DND-41 (cell line): ENCODE results near the gene MANF.

Experiments
- ATAC-seq: fragments of 200-7000 bp; cut with Tn5 transposase; 3 replicates; pipeline ENCODE4 v1.9.1; 2021; ENCODE audit warnings: low read depth; ENCODE audit not compliant: insufficient read depth
- DNase-seq: peaks from one replicate; pipeline ENCODE4 v3.0.0-alpha.2; 2020
- H2AFZ ChIP-seq: 2 replicates; pipeline ENCODE4 v1.6.0; 2012; ENCODE audit warnings: low read depth, low read length
- H3K27ac ChIP-seq: 2 replicates; pipeline ENCODE4 v1.5.1; 2012; ENCODE audit warnings: low read length, inconsistent platforms
- H3K27me3 ChIP-seq: fragments of 200-600 bp; sonication (generic); 2 replicates; pipeline ENCODE4 v1.6.0; 2012; ENCODE audit warnings: low read length, mild to moderate bottlenecking, inconsistent platforms; ENCODE audit not compliant: insufficient read depth, poor library complexity
- H3K36me3 ChIP-seq: 2 replicates; pipeline ENCODE4 v1.5.1; 2012; ENCODE audit warnings: low read length, inconsistent platforms; ENCODE audit not compliant: insufficient read depth
- H3K4me1 ChIP-seq: 2 replicates; pipeline ENCODE4 v1.5.1; 2012; ENCODE audit warnings: mild to moderate bottlenecking, low read length; ENCODE audit not compliant: insufficient read depth
- H3K4me2 ChIP-seq: 2 replicates; pipeline ENCODE4 v1.6.0; 2012; ENCODE audit warnings: mild to moderate bottlenecking, moderate library complexity, low read length, inconsistent platforms; ENCODE audit not compliant: insufficient read depth
- H3K4me3 ChIP-seq, 2 experiments: fragments of 200-600 bp in 1 of 2; shearing (Covaris generic) in 1 of 2; 2 replicates each; pipeline ENCODE4 v1.5.1; 2012 to 2016; ENCODE audit warnings: inconsistent platforms in 2 of 2, low read length in 2 of 2, mild to moderate bottlenecking in 2 of 2, low read depth in 1 of 2, moderate library complexity in 1 of 2
- H3K79me2 ChIP-seq: 2 replicates; pipeline ENCODE4 v1.6.0; 2012; ENCODE audit warnings: low read length, inconsistent platforms; ENCODE audit not compliant: insufficient read depth
- H3K9ac ChIP-seq: 2 replicates; pipeline ENCODE4 v1.6.0; 2012; ENCODE audit warnings: low read depth, mild to moderate bottlenecking, inconsistent platforms, low read length, moderate library complexity
- H3K9me3 ChIP-seq: 2 replicates; pipeline ENCODE4 v1.5.1; 2012; ENCODE audit warnings: low read length, moderate library complexity, mild to moderate bottlenecking, inconsistent platforms; ENCODE audit not compliant: insufficient read depth, severe bottlenecking
- H4K20me1 ChIP-seq: 2 replicates; pipeline ENCODE4 v1.6.0; 2012; ENCODE audit warnings: low read length; ENCODE audit not compliant: insufficient read depth
- EZH2 ChIP-seq: IDR thresholded peaks from 3 replicates; pipeline ENCODE4 v1.6.1; 2012; ENCODE audit warnings: borderline replicate concordance, low read depth, mild to moderate bottlenecking, moderate library complexity, low read length, inconsistent platforms; ENCODE audit not compliant: severe bottlenecking
- TF ChIP-seq, protein P1 (sequence below): IDR thresholded peaks from 2 replicates; pipeline ENCODE4 v1.5.1; 2012; ENCODE audit warnings: borderline replicate concordance, low read length, moderate library complexity, mild to moderate bottlenecking; ENCODE audit not compliant: poor library complexity, severe bottlenecking; ENCODE audit errors: extremely low read depth

The MANF gene

DNA sequence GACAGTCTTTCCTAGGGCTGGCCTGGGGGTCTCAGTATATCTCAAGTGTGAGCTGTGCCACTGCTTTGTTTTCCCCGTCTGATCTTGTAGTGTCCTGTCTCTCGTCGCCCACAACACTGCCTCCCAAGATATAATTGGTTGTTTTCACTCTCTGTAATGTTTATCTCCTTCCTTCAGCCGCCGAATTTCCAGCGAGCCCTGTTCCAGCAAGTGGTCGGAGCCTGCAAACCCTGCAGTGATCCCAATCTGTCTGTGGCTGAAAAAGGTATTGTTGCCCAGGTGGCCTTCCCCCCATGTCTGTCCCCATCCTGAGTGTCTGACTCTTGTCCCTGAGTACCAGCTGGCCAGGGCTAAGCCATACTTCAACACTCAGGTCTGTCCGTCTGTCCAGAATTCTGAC, 9.5 kb upstream of the MANF start:
- ATAC-seq (no peak), DNase-seq (no peak)
- TF ChIP-seq, protein P1, sequence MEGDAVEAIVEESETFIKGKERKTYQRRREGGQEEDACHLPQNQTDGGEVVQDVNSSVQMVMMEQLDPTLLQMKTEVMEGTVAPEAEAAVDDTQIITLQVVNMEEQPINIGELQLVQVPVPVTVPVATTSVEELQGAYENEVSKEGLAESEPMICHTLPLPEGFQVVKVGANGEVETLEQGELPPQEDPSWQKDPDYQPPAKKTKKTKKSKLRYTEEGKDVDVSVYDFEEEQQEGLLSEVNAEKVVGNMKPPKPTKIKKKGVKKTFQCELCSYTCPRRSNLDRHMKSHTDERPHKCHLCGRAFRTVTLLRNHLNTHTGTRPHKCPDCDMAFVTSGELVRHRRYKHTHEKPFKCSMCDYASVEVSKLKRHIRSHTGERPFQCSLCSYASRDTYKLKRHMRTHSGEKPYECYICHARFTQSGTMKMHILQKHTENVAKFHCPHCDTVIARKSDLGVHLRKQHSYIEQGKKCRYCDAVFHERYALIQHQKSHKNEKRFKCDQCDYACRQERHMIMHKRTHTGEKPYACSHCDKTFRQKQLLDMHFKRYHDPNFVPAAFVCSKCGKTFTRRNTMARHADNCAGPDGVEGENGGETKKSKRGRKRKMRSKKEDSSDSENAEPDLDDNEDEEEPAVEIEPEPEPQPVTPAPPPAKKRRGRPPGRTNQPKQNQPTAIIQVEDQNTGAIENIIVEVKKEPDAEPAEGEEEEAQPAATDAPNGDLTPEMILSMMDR = no peak
- no peak for TF ChIP-seq EZH2
- Histone ChIP-seq H3K27me3 (peaks cover 6% of the 10 kb centered on the region), H3K36me3 (no peaks in the 10 kb centered on the region), H3K79me2 (no peaks in the 10 kb centered on the region), H3K27ac (no peak overlapping the region), H3K9ac (no peak overlapping the region), H3K4me2 (no peak overlapping the region), H3K4me3 (no peak overlapping the region), H2AFZ (no peak overlapping the region), H4K20me1 (no peaks in the 10 kb centered on the region), H3K9me3 (no peaks in the 10 kb centered on the region), H3K4me1 (no peaks in the 10 kb centered on the region)

DNA sequence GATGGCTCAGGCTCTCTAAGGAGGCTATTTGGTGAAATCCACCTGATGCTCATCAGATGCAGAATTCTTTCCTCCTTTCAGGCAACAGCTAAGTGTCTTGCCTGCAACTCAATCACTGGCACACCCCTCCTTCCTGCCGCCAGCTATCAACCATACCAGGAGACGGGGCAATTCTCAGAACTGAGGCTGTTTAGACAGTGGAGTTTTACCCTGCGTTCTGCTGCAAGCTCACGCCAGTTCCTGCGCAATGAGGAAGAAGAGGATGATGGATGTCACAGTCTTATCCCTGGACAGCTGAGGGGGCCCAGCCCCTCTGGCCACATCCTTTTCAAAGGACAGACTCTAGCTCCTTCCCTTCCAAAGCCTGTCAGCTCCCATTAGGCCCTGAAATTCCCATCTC, 7.0 kb upstream of the MANF start:
- DNase-seq = no peak
- H4K20me1 ChIP-seq = no peaks in the 10 kb centered on the region
- H3K9me3 ChIP-seq = no peaks in the 10 kb centered on the region
- no peak for ATAC-seq
- no peaks in the 10 kb centered on the region for H3K79me2 ChIP-seq
- H3K27ac ChIP-seq = no peak overlapping the region
- H3K9ac ChIP-seq = no peak overlapping the region
- H2AFZ ChIP-seq = no peak overlapping the region
- peaks cover 3% of the 10 kb centered on the region for H3K27me3 ChIP-seq
- TF ChIP-seq, protein P1 = no peak
- no peak overlapping the region for H3K4me3 ChIP-seq
- H3K4me1 ChIP-seq = peaks cover 2% of the 10 kb centered on the region
- no peaks in the 10 kb centered on the region for H3K36me3 ChIP-seq
- H3K4me2 ChIP-seq = no peak overlapping the region

DNA sequence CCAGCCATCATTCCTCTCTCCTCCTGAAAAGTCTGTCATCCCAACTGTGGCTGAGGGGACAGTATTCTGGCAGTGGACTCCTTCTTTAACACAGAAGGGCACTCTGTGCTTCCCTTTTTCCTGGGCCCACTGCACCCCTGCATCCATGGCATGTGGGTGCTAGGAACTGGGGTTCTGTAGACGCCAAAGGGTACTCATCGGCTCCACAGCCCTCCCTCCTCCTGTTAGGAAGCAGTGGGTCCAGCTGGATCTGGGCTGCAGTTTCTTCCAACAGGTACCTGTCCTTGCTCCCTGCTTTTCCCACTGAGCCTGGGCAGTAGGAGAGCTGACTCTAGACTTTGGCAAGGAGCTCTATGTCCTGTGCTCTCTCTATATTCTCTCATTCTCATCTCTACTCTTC, 6.4 kb upstream of the MANF start:
- no peaks in the 10 kb centered on the region for H3K36me3 ChIP-seq
- H3K9ac ChIP-seq = no peak overlapping the region
- no peak for TF ChIP-seq EZH2
- TF ChIP-seq, protein P1 = no peak
- peaks cover 9% of the 10 kb centered on the region for H3K4me1 ChIP-seq
- H3K4me3 ChIP-seq = no peak overlapping the region
- H3K27ac ChIP-seq = no peak overlapping the region
- no peak for ATAC-seq
- no peaks in the 10 kb centered on the region for H4K20me1 ChIP-seq
- H2AFZ ChIP-seq = no peak overlapping the region
- H3K79me2 ChIP-seq = peaks cover 5% of the 10 kb centered on the region
- no peak for DNase-seq
- H3K27me3 ChIP-seq = peaks cover 3% of the 10 kb centered on the region
- no peak overlapping the region for H3K4me2 ChIP-seq
- no peaks in the 10 kb centered on the region for H3K9me3 ChIP-seq

DNA sequence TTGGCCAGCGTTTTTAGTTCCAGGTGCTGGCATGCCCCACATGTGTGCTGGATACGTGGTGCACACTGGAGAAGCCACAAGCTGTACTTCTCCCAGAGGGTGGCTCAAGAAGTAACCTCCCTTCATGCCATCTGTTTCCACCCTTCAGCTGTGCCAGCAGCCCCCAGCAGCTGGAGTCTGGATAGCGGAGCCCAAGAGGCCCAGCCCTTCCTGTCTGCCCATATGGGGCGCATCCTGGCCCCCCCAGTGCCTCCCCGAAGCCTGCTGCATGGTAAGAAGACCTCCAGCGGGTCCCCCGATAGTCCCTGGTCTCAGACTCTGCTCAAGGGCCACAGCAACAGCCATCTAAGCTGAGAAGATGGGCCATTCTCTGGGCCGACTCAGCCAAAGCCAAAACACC, 5.8 kb upstream of the MANF start:
- Histone ChIP-seq H3K9me3 (no peaks in the 10 kb centered on the region), H3K4me3 (no peak overlapping the region), H2AFZ (no peak overlapping the region), H3K4me2 (no peak overlapping the region), H3K9ac (no peak overlapping the region), H4K20me1 (no peaks in the 10 kb centered on the region), H3K36me3 (no peaks in the 10 kb centered on the region; the same call in 1 of the 2 replicates), H3K4me1 (peaks cover 13% of the 10 kb centered on the region), H3K27ac (no peak overlapping the region), H3K27me3 (peaks cover 3% of the 10 kb centered on the region), H3K79me2 (peaks cover 11% of the 10 kb centered on the region)
- no peak for TF ChIP-seq EZH2
- TF ChIP-seq, protein P1 = no peak
- DNase-seq = no peak
- ATAC-seq = peak; percentile 27; the same call in 1 of the 3 replicates
